Measurements from ENCODE around the gene RBFOX2. TPM values are rescaled to one million over a fixed set of nuclear protein-coding genes. Genes with fewer than 3 reads are reported as not detected.

The RBFOX2 gene
- total and polyA plus RNA-seq, 2 of the 13 experiments (the other 11 are each of a cell fraction or from before 2014, with no cell fraction given): 37.3 to 40.4 TPM

DNA sequence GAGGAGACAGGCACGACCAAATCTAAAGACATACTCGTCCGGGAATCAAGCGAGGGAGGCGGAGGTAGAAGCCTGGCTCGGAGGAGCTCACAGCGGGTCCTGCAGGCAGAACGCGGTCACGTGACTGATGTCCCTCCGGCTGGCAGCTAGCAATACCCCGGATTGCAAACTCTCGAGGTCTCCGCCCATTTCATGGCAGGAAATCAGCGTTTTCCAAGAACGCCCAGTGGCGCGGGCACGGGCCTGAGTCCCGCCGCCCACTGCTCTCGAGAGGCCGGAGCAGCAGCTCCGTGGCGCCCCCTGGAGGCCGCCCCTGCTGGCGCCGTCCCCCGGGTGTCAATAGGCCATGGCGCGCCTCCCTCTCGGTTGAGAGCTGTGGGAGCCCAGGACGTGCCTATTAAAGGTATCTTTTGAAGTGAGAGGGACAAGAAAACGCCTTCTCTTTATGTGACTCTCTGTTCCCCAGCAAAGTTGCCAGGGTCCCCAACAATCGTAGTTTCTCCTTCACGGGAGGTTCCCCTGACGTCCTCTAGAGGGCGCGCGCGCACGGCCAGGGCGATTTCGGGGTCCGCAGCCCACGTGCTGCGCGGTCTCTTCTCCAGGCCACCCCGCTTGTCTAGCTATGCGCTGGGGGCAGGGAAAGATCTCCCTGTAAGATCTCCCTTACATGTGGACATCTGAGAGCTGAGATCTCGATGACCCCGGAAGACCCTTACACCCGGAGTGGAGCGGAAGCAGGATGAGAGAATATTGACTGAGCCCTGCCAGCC, 37.3 kb upstream of the RBFOX2 start (continued):
- TF ChIP-seq, protein P1, sequence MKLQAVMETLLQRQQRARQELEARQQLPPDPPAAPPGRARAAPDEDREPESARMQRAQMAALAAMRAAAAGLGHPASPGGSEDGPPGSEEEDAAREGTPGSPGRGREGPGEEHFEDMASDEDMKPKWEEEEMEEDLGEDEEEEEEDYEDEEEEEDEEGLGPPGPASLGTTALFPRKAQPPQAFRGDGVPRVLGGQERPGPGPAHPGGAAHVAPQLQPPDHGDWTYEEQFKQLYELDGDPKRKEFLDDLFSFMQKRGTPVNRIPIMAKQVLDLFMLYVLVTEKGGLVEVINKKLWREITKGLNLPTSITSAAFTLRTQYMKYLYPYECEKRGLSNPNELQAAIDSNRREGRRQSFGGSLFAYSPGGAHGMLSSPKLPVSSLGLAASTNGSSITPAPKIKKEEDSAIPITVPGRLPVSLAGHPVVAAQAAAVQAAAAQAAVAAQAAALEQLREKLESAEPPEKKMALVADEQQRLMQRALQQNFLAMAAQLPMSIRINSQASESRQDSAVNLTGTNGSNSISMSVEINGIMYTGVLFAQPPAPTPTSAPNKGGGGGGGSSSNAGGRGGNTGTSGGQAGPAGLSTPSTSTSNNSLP (IDR thresholded peaks at IDR 0.05; ENCODE audit: low read depth, low read length): 0 out of 2 replicates have a peak, but pooled peaks have one; percentile 19
- TF ChIP-seq NONO (IDR thresholded peaks at IDR 0.05) (no peak), NONO (CRISPR knock-in tag; conservative IDR thresholded peaks at IDR 0.05) (0 out of 2 replicates have a peak, but pooled peaks have one; percentile 5), TBX2 (CRISPR knock-in tag; IDR thresholded peaks at IDR 0.05; ENCODE audit: borderline replicate concordance) (peak; percentile 45; the same call in 1 of the 2 replicates), KLF9 (CRISPR knock-in tag; IDR thresholded peaks at IDR 0.05; ENCODE audit: low read depth) (no peak), HMGXB4 (CRISPR knock-in tag; IDR thresholded peaks at IDR 0.05; ENCODE audit: borderline replicate concordance in 1 of 2, low read depth in 1 of 2) (peak; percentile 96 to 99), ZNF776 (CRISPR knock-in tag; IDR thresholded peaks at IDR 0.05) (peak; percentile 62), SRY (CRISPR knock-in tag; IDR thresholded peaks at IDR 0.05) (peak; percentile 57; the same call in 1 of the 2 replicates), SMYD3 (CRISPR knock-in tag; IDR thresholded peaks at IDR 0.05) (0 out of 2 replicates have a peak, but pooled peaks have one; percentile 27), HOXA3 (CRISPR knock-in tag; IDR thresholded peaks at IDR 0.05) (no peak; the same call in 1 of the 2 replicates), ZNF615 (CRISPR knock-in tag; IDR thresholded peaks at IDR 0.05; ENCODE audit: borderline replicate concordance) (0 out of 2 replicates have a peak, but pooled peaks have one; percentile 27), SOX6 (IDR thresholded peaks at IDR 0.05) (no peak), SOX6 (CRISPR knock-in tag; IDR thresholded peaks at IDR 0.05) (peak; percentile 55), NFATC3 (CRISPR knock-in tag; IDR thresholded peaks at IDR 0.05) (no peak), MAX (IDR thresholded peaks at IDR 0.05) (peak; percentile 92), DRAP1 (CRISPR knock-in tag; IDR thresholded peaks at IDR 0.05) (no peak), EHMT2 (IDR thresholded peaks at IDR 0.05; ENCODE audit: borderline replicate concordance, low read depth, low read length) (no peak), JUND (CRISPR knock-in tag; IDR thresholded peaks at IDR 0.05) (no peak), NRL (CRISPR knock-in tag; IDR thresholded peaks at IDR 0.05; ENCODE audit: borderline replicate concordance) (peak; percentile 16; the same call in 1 of the 2 replicates), ZSCAN12 (CRISPR knock-in tag; IDR thresholded peaks at IDR 0.05) (no peak)
- TF ChIP-seq, protein P2, sequence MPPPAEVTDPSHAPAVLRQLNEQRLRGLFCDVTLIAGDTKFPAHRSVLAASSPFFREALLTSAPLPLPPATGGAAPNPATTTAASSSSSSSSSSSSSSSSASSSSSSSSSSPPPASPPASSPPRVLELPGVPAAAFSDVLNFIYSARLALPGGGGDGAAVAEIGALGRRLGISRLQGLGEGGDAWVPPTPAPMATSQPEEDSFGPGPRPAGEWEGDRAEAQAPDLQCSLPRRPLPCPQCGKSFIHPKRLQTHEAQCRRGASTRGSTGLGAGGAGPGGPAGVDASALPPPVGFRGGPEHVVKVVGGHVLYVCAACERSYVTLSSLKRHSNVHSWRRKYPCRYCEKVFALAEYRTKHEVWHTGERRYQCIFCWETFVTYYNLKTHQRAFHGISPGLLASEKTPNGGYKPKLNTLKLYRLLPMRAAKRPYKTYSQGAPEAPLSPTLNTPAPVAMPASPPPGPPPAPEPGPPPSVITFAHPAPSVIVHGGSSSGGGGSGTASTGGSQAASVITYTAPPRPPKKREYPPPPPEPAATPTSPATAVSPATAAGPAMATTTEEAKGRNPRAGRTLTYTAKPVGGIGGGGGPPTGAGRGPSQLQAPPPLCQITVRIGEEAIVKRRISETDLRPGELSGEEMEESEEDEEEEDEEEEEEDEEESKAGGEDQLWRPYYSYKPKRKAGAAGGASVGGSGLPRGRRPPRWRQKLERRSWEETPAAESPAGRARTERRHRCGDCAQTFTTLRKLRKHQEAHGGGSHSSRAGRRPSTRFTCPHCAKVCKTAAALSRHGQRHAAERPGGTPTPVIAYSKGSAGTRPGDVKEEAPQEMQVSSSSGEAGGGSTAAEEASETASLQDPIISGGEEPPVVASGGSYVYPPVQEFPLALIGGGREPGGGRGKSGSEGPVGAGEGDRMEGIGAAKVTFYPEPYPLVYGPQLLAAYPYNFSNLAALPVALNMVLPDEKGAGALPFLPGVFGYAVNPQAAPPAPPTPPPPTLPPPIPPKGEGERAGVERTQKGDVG (CRISPR knock-in tag; IDR thresholded peaks at IDR 0.05; ENCODE audit: borderline replicate concordance): 0 out of 2 replicates have a peak, but pooled peaks have one; percentile 77
